Activated naive CD8-positive, alpha-beta T cell treated with anti-CD3 and anti-CD28 coated beads for 36 hours (primary cell): Measurements from ENCODE around the gene ANK2. TPM values are rescaled to one million over a fixed set of nuclear protein-coding genes. Genes with fewer than 3 reads are reported as not detected.

Experiments
- DNase-seq: peaks from one replicate; pipeline ENCODE4 v3.0.0; 2021
- H3K27ac Mint-ChIP-seq: one replicate; pipeline ENCODE4 v1.8.0; 2022; ENCODE audit warnings: mild to moderate bottlenecking, moderate library complexity, mixed read lengths
- H3K27me3 Mint-ChIP-seq: one replicate; pipeline ENCODE4 v1.8.0; 2022; ENCODE audit warnings: mild to moderate bottlenecking, mixed read lengths
- H3K36me3 Mint-ChIP-seq: one replicate; pipeline ENCODE4 v1.8.0; 2021; ENCODE audit warnings: mild to moderate bottlenecking, mixed read lengths
- H3K4me1 Mint-ChIP-seq: one replicate; pipeline ENCODE4 v1.8.0; 2021; ENCODE audit warnings: mixed read lengths
- H3K4me3 Mint-ChIP-seq: one replicate; pipeline ENCODE4 v1.8.0; 2022; ENCODE audit warnings: mild to moderate bottlenecking, moderate library complexity, mixed read lengths
- H3K9me3 Mint-ChIP-seq: one replicate; pipeline ENCODE4 v1.8.0; 2022; ENCODE audit warnings: mixed read lengths
- total RNA-seq, 2 experiments: library from RNA; stranded (reverse); gene quantifications; one replicate each; pipeline ENCODE4 v1.2.3, GENCODE V29; 2021

The ANK2 gene
- total RNA-seq, 2 experiments from 2014 or later = 1.9 to 2.0 TPM

DNA sequence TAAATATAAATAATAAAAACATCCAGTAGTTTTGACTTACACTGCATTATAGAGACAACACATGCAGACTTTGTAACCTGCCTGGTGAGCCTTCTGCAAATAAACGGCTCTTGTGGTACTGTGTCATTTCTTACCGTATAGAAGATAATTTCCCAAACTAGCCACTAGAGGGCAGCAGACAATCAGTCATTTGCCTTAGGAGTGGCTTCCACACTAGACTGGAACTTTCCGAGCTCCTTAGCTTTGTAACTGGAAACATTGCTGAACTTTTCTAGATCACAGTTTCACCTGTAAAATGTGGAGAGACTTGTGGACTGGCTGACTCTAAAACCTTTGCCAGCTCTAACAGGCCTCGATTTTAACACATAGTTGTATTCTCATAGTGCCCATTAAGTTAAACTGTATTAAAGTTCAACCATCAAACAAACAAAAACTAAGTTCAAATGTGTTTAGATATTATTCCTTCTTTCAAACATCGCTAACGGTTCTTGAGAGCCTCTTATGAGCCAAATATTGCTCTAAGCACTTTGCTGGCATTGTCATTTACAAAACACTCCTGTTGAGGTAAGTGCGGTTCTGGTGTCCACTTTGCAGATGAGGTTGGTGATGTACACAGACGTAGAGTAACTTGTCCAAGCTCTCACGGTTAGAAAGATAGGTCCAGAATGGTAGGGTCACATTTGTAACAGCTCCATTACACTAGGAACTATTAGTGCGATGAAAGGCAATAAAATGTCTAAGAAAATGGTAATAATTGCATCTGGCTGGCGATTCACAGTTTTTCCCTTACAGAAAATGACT lies 345.5 kb downstream of the ANK2 start:
- H3K36me3 Mint-ChIP-seq = no peaks in the 10 kb centered on the region
- peak; percentile 28 for DNase-seq
- no peak overlapping the region for H3K4me3 Mint-ChIP-seq
- H3K27ac Mint-ChIP-seq = no peak overlapping the region
- H3K4me1 Mint-ChIP-seq = peaks cover 5% of the 10 kb centered on the region
- H3K9me3 Mint-ChIP-seq = no peaks in the 10 kb centered on the region
- H3K27me3 Mint-ChIP-seq = peaks cover 5% of the 10 kb centered on the region

DNA sequence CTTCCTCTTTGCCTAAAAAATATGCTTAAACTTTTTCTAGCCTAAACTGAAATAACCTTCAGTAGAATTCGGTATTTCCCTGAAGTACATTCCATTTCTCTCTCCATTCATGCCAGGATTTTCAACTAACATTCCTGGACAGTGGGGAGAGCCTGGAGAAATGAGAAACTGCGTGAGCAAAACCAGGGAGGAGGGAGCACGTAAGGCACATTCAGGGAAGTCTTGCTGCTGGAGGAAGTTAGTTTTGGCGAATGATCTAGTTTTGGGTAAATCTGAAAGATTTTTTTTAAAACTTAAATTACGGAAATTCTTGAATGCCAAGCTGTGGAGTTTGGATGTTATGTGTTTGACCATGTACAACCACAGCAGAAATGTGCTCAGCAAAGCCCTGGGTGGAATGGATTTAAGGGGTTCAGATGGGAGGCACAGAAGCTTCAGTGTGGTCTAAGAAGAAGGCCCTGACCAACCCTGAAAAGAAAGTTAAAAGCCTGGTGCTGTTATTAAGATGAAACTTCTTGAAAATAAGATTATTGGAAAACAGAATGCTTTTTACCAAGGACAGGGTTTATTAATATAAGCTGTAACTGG lies 347.8 kb downstream of the ANK2 start:
- no peak for DNase-seq
- peaks cover 5% of the 10 kb centered on the region for H3K4me1 Mint-ChIP-seq
- H3K27me3 Mint-ChIP-seq = peaks cover 5% of the 10 kb centered on the region
- no peak overlapping the region for H3K27ac Mint-ChIP-seq
- H3K36me3 Mint-ChIP-seq = no peaks in the 10 kb centered on the region
- H3K4me3 Mint-ChIP-seq = no peak overlapping the region
- no peaks in the 10 kb centered on the region for H3K9me3 Mint-ChIP-seq

DNA sequence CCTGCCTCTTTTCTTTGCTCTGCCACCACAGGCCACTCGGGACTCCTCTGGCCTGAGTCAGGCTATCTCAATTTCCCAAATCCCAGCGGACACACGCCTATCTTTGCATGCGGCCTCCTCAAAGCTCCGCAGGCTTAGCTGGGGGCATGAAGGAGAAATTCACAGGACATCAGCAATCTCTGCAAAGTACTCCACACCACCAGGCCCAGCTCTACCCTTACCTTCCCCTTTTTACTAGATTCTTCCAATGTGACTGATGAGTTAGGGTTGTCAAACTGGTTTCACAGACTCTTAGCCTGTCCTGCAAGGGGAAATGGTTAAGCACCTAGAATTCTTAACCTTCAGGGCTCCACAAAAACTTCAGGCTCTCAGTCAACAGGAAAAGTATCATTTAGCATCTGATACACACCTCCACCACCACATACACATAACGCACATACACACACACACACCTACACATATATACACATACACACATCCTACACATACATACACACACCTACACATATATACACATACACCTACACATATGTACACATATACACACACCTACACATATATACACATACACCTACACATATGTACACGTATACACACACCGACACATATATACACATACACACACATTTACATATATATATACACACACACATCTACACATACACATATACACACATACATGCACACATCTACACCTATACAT lies 349.1 kb downstream of the ANK2 start:
- no peak for DNase-seq

DNA sequence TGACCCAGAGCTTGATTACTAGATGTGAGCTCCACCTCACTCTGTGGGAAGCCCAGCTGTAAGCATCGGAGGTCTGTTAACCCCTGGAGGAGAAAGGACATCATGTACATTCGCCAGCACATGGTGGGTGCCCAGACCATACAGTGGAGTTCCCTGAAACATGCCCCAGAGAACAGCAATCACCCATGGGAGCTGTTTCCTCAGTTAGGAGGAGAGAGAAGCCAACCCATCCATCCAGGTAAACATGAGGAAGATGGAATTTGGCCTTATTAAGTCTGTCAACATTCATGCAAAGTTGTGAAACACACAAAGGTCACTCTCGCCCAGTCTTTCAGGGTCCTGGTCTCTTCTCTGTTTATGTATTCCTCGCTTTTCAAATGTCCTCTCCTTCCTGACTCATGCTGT lies 354.7 kb downstream of the ANK2 start:
- H3K4me3 Mint-ChIP-seq = no peak overlapping the region
- no peaks in the 10 kb centered on the region for H3K4me1 Mint-ChIP-seq
- H3K27me3 Mint-ChIP-seq = peaks cover 5% of the 10 kb centered on the region
- no peaks in the 10 kb centered on the region for H3K36me3 Mint-ChIP-seq
- H3K9me3 Mint-ChIP-seq = no peaks in the 10 kb centered on the region
- no peak for DNase-seq
- H3K27ac Mint-ChIP-seq = no peak overlapping the region

More for the DNA sequence above, 349.1 kb downstream of the ANK2 start:
- no peaks in the 10 kb centered on the region for H3K36me3 Mint-ChIP-seq
- H3K27ac Mint-ChIP-seq = no peak overlapping the region
- H3K4me1 Mint-ChIP-seq = peaks cover 5% of the 10 kb centered on the region
- H3K4me3 Mint-ChIP-seq = no peak overlapping the region
- no peaks in the 10 kb centered on the region for H3K9me3 Mint-ChIP-seq
- peaks cover 5% of the 10 kb centered on the region for H3K27me3 Mint-ChIP-seq

DNA sequence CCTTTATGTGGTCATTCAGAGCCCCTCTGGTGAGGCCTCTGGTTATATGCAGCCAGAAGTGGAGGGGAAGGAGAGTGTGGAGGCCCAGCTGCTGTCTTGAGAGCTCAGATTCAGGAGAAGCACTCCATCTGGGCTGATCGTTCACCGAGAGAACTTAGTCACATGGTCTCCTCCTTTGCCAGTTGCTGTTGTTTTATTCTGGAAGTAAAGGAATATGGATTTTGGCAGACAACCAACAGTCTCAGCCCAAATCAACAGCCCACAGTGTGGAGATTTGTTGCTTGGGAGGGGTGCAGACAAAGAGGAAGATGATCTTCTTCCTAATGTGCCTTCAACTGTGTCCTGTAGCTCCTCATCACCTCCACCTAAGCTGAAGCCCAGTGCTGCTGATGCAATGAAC lies 355.4 kb downstream of the ANK2 start:
- Mint-ChIP-seq H3K9me3 (no peaks in the 10 kb centered on the region), H3K36me3 (no peaks in the 10 kb centered on the region), H3K27ac (no peak overlapping the region), H3K27me3 (peaks cover 5% of the 10 kb centered on the region), H3K4me3 (no peak overlapping the region), H3K4me1 (no peaks in the 10 kb centered on the region)
- DNase-seq = no peak

DNA sequence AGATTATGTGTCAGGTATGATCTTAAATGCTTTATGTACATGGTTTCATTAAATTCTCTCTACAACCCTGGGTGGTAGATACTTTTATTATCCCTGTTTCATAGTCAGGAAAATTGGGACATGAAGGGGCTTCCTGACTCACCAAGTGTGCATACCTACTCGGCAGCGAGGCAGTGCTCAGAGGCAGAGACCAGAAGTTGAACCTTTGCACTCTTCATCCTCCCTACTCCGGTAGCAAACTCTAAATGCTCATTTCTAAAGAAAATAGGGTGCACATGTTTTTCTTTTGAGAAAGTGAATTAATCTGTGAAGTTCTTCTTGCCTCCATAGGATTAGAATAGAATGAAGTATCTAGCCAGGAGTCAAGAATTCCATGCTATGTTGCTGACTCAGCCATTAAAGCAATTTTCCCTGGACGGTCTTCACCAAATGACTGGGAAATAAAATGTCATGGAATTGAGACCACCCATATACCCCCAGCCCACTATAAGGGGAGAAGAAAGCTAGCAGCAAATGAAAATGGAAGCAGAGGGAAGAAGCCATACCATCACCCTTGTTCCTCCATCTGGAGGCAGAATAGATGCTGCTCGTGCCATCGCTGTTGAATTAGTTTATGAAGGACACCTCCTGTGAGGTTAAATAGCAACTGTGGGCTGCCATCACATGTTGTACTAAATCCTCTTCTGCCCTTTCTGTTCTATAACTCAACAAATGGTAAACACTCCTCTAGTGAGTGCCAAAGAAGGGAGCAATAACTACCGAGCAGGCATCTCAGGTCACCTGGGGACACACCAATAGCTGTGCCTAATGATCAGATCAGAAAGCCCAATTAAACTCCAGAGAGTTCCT lies 356.6 kb downstream of the ANK2 start:
- Mint-ChIP-seq H3K27ac (no peak overlapping the region), H3K4me1 (peaks cover 3% of the 10 kb centered on the region), H3K36me3 (no peaks in the 10 kb centered on the region), H3K9me3 (no peaks in the 10 kb centered on the region), H3K27me3 (peaks cover 5% of the 10 kb centered on the region), H3K4me3 (no peak overlapping the region)
- DNase-seq = no peak

DNA sequence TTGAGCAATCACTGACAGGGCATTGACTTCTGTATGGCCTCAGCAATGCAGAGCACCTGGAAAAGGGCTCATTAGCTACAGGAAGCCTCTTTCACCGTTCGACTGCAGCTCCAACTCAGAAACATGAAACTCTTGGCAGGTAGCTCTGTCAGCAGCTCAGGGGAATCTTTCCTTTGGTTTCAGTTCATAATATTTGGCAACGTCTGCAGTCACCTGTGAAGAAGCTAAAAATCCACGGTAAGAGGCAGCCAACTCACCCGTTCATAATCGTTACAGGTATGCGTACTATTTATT lies 357.2 kb downstream of the ANK2 start:
- Mint-ChIP-seq H3K4me1 (peaks cover 4% of the 10 kb centered on the region), H3K27ac (no peak overlapping the region), H3K9me3 (no peaks in the 10 kb centered on the region), H3K27me3 (peaks cover 9% of the 10 kb centered on the region), H3K4me3 (no peak overlapping the region), H3K36me3 (no peaks in the 10 kb centered on the region)
- DNase-seq = no peak

DNA sequence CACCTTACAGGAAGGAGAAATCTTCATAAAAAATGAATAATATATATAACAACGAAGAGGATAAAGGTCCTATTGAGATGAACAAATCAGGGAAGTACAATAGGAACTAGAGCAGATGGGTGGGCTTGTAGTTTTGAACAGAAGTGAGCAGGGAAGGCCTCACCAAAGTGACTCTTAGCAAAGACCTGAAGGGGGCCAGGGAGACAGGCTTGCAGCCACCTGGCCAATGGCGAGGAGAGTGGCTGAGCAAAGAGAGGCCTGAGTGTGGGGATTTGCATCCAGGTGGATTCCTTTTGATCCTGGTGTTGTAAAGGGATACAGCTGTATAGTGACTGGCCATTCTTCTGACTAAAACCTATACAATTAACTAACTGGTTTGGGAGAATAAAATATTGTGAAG lies 358.0 kb downstream of the ANK2 start:
- Mint-ChIP-seq H3K27ac (no peak overlapping the region), H3K9me3 (no peaks in the 10 kb centered on the region), H3K27me3 (peaks cover 13% of the 10 kb centered on the region), H3K4me3 (no peak overlapping the region), H3K36me3 (no peaks in the 10 kb centered on the region), H3K4me1 (peaks cover 4% of the 10 kb centered on the region)
- DNase-seq = no peak

DNA sequence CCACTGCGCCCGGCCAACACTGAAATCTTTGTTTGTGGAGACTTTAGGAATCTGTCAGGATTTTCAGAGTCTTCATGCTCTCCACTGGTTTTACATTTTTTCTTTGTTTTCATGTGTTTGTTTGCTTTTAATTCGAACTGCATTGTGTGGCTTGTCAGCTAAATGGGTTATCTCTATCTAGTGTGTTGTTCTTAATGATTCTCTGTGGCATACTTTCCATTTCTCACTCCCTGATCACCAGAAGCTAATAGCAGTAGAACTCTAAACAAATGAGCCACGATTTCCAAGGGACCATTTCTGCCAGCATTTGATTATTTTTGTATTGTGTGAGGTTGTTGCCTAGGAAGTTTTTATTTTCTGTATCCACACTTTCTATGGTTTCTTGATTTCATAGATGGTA lies 359.7 kb downstream of the ANK2 start:
- no peak overlapping the region for H3K4me3 Mint-ChIP-seq
- H3K9me3 Mint-ChIP-seq = no peaks in the 10 kb centered on the region
- H3K27ac Mint-ChIP-seq = no peak overlapping the region
- H3K4me1 Mint-ChIP-seq = peaks cover 6% of the 10 kb centered on the region
- no peak for DNase-seq
- peaks cover 11% of the 10 kb centered on the region for H3K27me3 Mint-ChIP-seq
- no peaks in the 10 kb centered on the region for H3K36me3 Mint-ChIP-seq

DNA sequence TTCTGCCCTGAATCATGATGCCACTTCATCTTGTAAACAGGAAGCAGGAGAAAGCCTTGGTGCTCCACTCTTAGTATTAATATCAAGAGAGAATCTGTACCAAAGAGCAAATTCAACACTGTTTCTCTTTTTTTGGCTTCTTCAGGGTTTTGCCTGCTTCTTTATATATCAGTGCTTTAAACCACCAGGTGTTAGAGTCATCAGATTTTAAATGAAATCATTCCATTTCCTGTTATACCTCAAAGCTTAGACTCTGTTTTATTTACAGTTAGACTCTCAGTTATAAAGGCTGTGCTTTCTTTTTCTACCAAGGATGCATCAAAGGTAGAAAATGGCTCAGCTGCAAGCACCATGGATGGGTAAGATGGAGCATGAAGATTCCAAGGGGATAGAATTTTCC lies 361.2 kb downstream of the ANK2 start:
- Mint-ChIP-seq H3K9me3 (peaks cover 6% of the 10 kb centered on the region), H3K36me3 (no peaks in the 10 kb centered on the region), H3K27ac (no peak overlapping the region), H3K27me3 (peaks cover 13% of the 10 kb centered on the region), H3K4me1 (peaks cover 6% of the 10 kb centered on the region), H3K4me3 (no peak overlapping the region)
- no peak for DNase-seq

DNA sequence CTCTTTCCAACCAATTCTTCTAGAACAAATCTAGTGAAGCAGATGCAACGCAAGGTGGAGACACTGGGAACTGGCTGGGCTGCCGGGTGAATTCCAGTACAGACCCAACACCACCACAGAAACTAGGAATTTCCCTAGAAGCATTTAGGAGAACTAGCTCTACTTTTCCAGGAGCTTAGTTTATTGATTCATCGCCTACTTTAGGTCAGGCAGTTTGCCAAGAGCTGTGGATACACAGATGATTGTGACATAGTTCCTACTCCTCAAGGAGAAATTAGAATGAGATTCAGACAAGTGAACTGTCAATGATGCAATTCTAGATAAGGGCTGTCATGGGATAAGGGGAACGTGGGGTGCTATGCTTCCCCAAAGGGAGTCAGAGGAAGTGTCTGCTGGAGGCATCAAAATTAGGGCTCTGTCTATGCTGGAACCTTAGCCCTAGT lies 362.1 kb downstream of the ANK2 start:
- peaks cover 13% of the 10 kb centered on the region for H3K9me3 Mint-ChIP-seq

DNA sequence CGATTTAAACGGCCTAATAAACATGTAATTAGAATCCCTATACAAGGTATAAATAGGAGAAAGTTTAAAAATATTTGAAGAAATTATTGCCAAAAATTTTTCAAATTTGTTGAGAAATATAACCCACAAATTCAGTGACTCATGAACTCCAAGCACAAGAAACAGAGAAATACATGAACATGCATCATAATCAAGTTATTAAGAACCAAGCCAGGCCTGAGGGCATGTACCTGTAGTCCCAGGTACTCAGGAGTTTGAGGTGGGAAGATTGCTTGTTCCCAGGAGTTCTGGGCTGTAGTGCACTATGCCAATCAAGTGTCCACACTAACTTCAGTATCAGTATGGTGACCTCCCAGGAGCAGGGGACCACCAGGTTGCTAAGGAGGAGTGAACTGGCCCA lies 370.2 kb downstream of the ANK2 start:
- H3K4me3 Mint-ChIP-seq = no peak overlapping the region
- H3K27ac Mint-ChIP-seq = no peak overlapping the region
- no peaks in the 10 kb centered on the region for H3K4me1 Mint-ChIP-seq
- H3K36me3 Mint-ChIP-seq = peaks cover 4% of the 10 kb centered on the region
- DNase-seq = no peak
- H3K9me3 Mint-ChIP-seq = peaks cover 35% of the 10 kb centered on the region
- H3K27me3 Mint-ChIP-seq = peaks cover 10% of the 10 kb centered on the region

More for the DNA sequence above, 362.1 kb downstream of the ANK2 start:
- H3K36me3 Mint-ChIP-seq = no peaks in the 10 kb centered on the region
- peaks cover 15% of the 10 kb centered on the region for H3K27me3 Mint-ChIP-seq
- no peak overlapping the region for H3K4me3 Mint-ChIP-seq
- DNase-seq = no peak
- H3K27ac Mint-ChIP-seq = no peak overlapping the region
- H3K4me1 Mint-ChIP-seq = peaks cover 6% of the 10 kb centered on the region

DNA sequence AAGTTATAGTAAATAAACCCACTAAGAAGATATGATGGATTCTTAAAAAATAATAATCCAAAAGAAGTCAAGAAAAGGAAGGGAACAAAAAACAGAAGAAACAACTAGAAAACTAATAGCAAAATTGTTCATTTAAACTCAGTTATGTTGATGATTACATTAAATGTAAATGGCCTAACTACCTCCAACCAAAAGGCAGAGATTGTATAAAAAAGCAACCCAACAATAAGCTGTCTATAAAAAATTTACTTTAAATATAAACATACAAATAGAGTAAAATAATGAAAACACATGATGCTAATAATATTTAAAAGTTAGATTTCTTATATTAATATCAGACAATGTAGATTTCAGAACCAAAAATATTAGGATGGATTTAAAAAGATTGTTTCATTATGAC lies 371.5 kb downstream of the ANK2 start:
- peaks cover 4% of the 10 kb centered on the region for H3K36me3 Mint-ChIP-seq
- H3K4me1 Mint-ChIP-seq = no peaks in the 10 kb centered on the region

DNA sequence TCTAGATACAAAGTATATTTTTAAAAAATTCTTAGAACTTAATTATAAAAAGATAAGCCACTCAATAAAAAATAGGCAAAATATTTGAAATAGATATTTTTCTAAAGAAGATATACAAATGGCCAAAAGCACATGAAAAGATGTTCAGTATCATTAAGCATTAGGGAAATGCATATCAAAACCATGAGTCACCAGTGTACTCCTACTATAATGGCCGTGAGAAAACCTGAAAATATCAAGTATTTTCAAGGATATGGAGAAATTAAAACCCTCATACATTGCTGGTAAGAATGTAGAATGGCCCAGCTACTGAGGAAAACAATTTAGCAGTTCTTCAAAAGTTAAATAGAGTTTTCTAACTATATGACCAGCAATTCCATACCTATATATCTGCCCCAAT lies 374.2 kb downstream of the ANK2 start:
- DNase-seq = no peak
- H3K27ac Mint-ChIP-seq = no peak overlapping the region
- H3K36me3 Mint-ChIP-seq = peaks cover 1% of the 10 kb centered on the region
- H3K9me3 Mint-ChIP-seq = peaks cover 27% of the 10 kb centered on the region
- no peaks in the 10 kb centered on the region for H3K27me3 Mint-ChIP-seq
- H3K4me1 Mint-ChIP-seq = no peaks in the 10 kb centered on the region
- H3K4me3 Mint-ChIP-seq = no peak overlapping the region

More for the DNA sequence above, 371.5 kb downstream of the ANK2 start:
- peaks cover 5% of the 10 kb centered on the region for H3K27me3 Mint-ChIP-seq
- H3K9me3 Mint-ChIP-seq = peaks cover 28% of the 10 kb centered on the region
- no peak overlapping the region for H3K27ac Mint-ChIP-seq
- DNase-seq = no peak
- H3K4me3 Mint-ChIP-seq = no peak overlapping the region

DNA sequence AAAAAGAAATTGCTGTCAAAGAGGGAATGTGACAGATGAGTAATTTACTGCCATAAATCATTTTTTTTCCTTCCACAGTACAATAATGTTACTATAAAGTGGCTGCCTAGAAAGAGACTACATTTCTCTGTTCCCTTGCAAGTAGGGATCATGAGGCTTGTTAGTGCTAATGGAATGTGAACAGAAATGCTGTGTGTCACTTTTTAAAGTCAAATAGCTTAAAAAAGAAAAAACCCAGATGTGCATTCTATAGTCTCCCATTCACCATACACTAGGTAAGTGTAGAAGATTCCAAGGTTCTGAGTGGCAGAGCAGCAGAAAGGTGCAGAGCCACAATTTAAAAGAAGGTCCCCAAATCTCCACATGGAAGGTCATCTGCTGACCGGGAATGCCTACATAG lies 383.7 kb downstream of the ANK2 start:
- no peak for DNase-seq
- Mint-ChIP-seq H3K4me1 (peaks cover 11% of the 10 kb centered on the region), H3K27ac (no peak overlapping the region), H3K9me3 (peaks cover 11% of the 10 kb centered on the region), H3K4me3 (no peak overlapping the region), H3K36me3 (peaks cover 4% of the 10 kb centered on the region), H3K27me3 (no peaks in the 10 kb centered on the region)
